Right ventricle myocardium inferior (tissue), 1 donor: Measurements from ENCODE around the gene PURB. TPM values are rescaled to one million over a fixed set of nuclear protein-coding genes. Genes with fewer than 3 reads are reported as not detected.
"Not testable (repeated sequence)": the region's sequence is repeated elsewhere in the genome, so short reads cannot be mapped to it uniquely, and the experiment has no call there.

ENCODE experiments used
- ATAC-seq: fragments of 200-7000 bp; cut with Tn5 transposase; one replicate; pipeline ENCODE4 v1.9.1; 2020; ENCODE audit warnings: mild to moderate bottlenecking, moderate library complexity
- DNase-seq: peaks from one replicate; pipeline ENCODE4 v3.0.0; 2021; ENCODE audit errors: missing footprints
- intact Hi-C: fragments of 100-400 bp; cut with DNase I; formaldehyde crosslinking; loops from one replicate; pipeline ENCODE4 v1.11.0; 2022
- long read RNA-seq: library from polyadenylated mRNA; unstranded; transcript quantifications from one replicate; pipeline ENCODE4 v2.0.0, GENCODE V29; 2021
- total RNA-seq: library from RNA; stranded (reverse); fragmentation: NEBNext Ultra II Directional; extraction: Animal tissue kit (Norgen Biotek cat#: 25700); gene quantifications from one replicate; pipeline ENCODE4 v1.2.1, GENCODE V29; 2021
- donor health status: DM: no; HTN: yes; CAD: no; lungs with severe emphysema.

Gene PURB
- 13.8 TPM for total RNA-seq
- long read RNA-seq, full-length matches to known transcripts, result 14 of 14 reads
- long read RNA-seq, partial matches to known transcripts, result 0 of 14 reads
- long read RNA-seq, other reads (novel, unspliced or antisense), result 0 of 14 reads

- ATAC-seq (peak; percentile 98), DNase-seq (peak; percentile 98)
- intact Hi-C loops, result loop anchor here (1.0 to 5.0 kb wide), 3 partner anchors 37 to 227 kb away; partner anchors contain the start of genes H2AZ2 and TBRG4
Observed at GRCh38 chr7:44885394-44886317, at the start of gene PURB. TSS of gene PURB (minus strand) at chr7:44885530. CDS start at chr7:44885348, 182 bp downstream.

DNA sequence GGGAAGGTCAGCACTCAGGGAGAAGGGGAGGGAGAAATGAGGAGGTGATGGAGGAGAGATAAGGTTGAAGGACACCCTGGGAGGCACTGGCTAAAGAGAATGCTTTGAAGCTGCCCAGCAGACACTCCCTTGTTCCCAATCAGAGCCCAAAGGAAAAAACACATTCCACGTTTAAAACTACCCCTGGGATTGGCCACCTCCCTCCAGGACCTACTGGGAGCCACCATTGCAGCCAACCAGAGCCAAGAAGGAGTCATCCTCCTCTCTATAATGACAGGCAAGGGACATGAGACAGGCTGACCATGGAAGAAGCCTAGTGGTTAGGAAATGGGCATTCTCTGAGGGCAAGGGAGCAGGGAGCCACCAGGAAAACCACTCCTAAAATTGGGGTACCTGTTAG, 49.7 kb upstream of the PURB start:
- DNase-seq, result no peak
- intact Hi-C loops, result no loop called here
- no peak for ATAC-seq

GRCh38 chr7:44934510-44934909, 49.2 kb upstream of the PURB start:
- DNase-seq, ATAC-seq, intact Hi-C loops: not testable (repeated sequence)

GRCh38 chr7:44930921-44931320, 45.6 kb upstream of the PURB start:
- intact Hi-C loops, result no loop called here
- ATAC-seq (no peak), DNase-seq (no peak)

DNA sequence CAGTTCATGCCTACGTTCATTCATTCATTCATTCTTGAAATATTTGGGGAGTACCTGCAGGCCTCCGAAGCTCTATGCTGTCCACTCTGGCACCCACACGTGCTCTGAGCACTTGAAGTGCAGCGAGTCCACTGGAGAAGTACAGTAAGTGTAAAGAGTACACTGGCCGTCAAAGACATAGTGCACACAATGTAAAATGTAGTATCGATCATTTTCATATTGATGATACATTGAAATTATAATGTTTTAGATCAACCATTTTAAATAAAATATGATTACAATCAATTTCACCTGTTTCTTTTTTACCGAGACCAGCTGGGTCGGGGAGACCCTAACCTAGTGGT, 37.0 kb upstream of the PURB start:
- intact Hi-C loops, result loop anchor here (1.0 to 5.0 kb wide), 3 partner anchors 35 to 334 kb away; partner anchors contain the start of gene PURB
- no peak for DNase-seq
- ATAC-seq, result no peak

GRCh38 chr7:44921607-44922350, 36.4 kb upstream of the PURB start:
- DNase-seq (peak; percentile 97), ATAC-seq (peak; percentile 90)
- intact Hi-C loops, result loop anchor here (1.0 to 5.0 kb wide), 3 partner anchors 34 to 333 kb away; partner anchors contain the start of gene PURB

- ATAC-seq (no peak), DNase-seq (no peak)
- intact Hi-C loops, result loop anchor here (5.0 kb wide), 1 partner anchor 33 kb away; the partner anchor contains the start of gene PURB
Observed at GRCh38 chr7:44920119-44920518, 34.8 kb upstream of the PURB start.

DNA sequence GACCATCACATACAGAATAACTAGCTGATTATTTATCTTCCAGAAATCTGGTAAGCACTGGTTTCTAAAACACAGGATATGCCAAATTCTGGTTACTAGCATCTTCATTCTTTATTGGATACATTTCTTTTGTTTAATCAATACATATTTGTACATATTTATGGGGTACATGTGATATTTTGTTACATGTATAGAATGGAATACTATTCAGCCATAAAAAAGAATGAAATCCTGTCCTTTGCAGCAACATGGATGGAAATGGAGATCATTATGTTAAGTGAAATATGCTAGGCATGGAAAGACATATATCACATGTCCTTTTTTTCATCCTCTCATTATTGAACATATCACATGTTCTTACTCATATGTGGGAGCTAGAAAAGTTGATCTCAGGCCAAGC, 32.7 kb upstream of the PURB start:
- intact Hi-C loops, result no loop called here
- no peak for DNase-seq
- no peak for ATAC-seq

GRCh38 chr7:44917465-44917864, 32.1 kb upstream of the PURB start:
- ATAC-seq (no peak), DNase-seq (no peak)
- intact Hi-C loops, result no loop called here

DNA sequence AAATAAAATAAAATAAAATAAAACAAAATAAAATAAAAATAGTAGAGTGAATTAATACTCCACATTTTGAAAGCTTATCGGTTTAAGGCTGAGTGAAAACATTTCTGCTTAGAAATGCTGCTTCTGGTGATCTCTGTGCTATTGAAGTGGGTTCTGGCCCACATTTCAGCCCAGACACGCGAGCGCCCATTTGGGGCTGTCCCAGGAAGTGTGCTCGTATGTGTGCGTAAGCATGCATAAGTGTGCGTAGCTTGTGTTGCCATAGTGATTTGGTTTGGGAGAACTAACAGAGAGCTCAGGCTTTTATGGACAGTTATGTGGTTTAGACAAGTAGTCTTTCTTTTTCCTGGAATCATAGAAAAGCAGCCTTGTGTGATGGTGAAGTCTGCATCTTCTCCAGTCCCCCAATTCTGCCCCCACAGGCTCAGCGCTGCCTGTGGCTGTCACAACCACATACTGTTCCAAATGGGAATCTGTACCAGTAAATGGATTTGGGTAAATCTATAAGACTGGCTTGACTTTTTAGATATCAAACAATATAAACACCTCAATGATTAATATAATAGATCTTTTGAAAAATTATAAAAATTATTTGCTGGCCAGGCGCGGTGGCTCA, 29.8 kb upstream of the PURB start:
- DNase-seq (no peak), ATAC-seq (no peak)
- intact Hi-C loops, result no loop called here

- ATAC-seq, result no peak
- no peak for DNase-seq
- intact Hi-C loops, result no loop called here
Observed at GRCh38 chr7:44912775-44913347, 27.5 kb upstream of the PURB start.

GRCh38 chr7:44911911-44912310, 26.6 kb upstream of the PURB start:
- intact Hi-C loops, result no loop called here
- DNase-seq, result no peak
- no peak for ATAC-seq

GRCh38 chr7:44909596-44910389, 24.5 kb upstream of the PURB start:
- intact Hi-C loops, result no loop called here
- ATAC-seq, result no peak
- no peak for DNase-seq

GRCh38 chr7:44906965-44907364, 21.6 kb upstream of the PURB start:
- intact Hi-C loops, result no loop called here
- ATAC-seq, result no peak
- DNase-seq, result no peak

DNA sequence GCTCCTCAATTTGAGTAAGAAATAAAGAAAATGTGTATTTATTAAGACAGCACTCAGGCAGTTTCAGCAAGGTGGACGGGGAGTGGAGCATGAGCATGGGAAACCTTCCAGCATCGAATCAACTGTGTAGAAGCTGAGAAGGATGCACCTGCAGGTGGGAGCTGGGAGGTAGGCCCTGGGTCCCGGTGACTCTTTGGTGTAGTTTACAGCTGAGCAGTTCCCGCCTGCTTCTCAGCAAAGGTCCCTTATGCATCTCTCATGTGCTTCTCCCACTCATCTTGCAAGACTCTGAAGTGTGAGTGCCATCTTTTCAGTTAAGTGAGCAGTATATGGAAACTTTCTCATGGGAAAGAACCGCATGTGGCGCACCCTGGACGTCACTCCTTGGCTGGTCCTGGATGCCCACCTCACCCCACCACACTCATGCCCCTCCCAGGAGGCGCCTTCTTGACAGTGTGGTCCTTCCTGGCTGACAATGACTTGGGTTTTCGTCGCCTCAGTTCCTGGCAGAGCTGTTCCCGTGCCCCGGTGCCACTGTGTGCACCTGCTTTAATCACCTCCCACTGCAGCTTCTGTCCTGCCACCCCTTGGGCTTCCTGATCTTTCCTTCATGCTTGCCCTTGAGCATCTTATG, 19.8 kb upstream of the PURB start:
- DNase-seq (no peak), ATAC-seq (no peak)

GRCh38 chr7:44899443-44899842, 14.1 kb upstream of the PURB start:
- DNase-seq, result no peak
- ATAC-seq, result no peak
- intact Hi-C loops, result no loop called here

More for the DNA sequence above, 19.8 kb upstream of the PURB start:
- intact Hi-C loops, result no loop called here

- ATAC-seq, result no peak
- no peak for DNase-seq
- intact Hi-C loops, result no loop called here
Observed at GRCh38 chr7:44898039-44898438, 12.7 kb upstream of the PURB start.

DNA sequence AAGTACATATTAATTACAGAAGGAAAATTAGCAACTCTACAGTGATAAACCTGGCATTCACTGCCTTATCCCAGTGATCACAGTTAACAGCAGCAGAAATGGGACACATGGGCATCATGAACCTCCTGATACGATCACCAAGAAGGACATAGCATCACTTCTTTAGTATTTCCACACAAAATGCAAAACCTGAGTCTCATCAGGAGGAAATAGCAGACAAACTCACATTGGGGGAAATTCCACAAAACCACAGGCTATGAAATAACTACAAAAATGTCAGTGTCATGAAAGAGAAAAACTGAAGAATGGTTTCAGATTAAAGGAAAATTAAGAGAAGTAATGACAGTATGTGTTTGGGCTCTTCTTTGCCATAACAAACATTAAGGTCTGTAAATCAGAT, 12.0 kb upstream of the PURB start:
- intact Hi-C loops, result no loop called here
- ATAC-seq (no peak), DNase-seq (no peak)
